H1 (cell line): ENCODE measurements around the gene AVPR1B. TPM values are rescaled to one million over a fixed set of nuclear protein-coding genes. Genes with fewer than 3 reads are reported as not detected.

ENCODE experiments used
- CTCF ChIA-PET: fragments of 300-600 bp; sonication (Branson Sonifier 250); formaldehyde crosslinking; loops from one replicate; lab custom pipeline; 2021; ENCODE audit not compliant: partially characterized antibody; lab: Charles Lee
- POLR2A ChIA-PET: fragments of 300-600 bp; sonication (Branson Sonifier 250); formaldehyde crosslinking; loops from one replicate; lab custom pipeline; 2021; ENCODE audit warnings: inconsistent platforms; ENCODE audit not compliant: partially characterized antibody; lab: Charles Lee
- DNase-seq, 2 experiments: peaks; one replicate each; pipeline versions ENCODE4 v3.0.0 to v3.0.0-alpha.2; 2010 to 2022; ENCODE audit warnings: low spot score in 2 of 2, low read depth in 1 of 2, mixed read lengths in 1 of 2
- FAIRE-seq: peaks from 2 replicates; lab custom pipeline; 2011; peaks lifted over from hg19 to GRCh38; lab: Jason Lieb, UNC
- H2AFZ ChIP-seq: 2 replicates; pipeline ENCODE4 v1.8.1; 2012; ENCODE audit warnings: low read length, inconsistent platforms
- H2AK5ac ChIP-seq: 2 replicates; pipeline ENCODE4 v1.6.1; 2013; ENCODE audit warnings: low read depth, low read length
- H2BK120ac ChIP-seq: replicated peaks from 2 replicates; pipeline ENCODE3; 2013; ENCODE audit warnings: low read depth, low read length, inconsistent platforms
- H2BK12ac ChIP-seq: 2 replicates; pipeline ENCODE4 v1.6.1; 2013; ENCODE audit warnings: low read depth, low read length
- H2BK15ac ChIP-seq: 2 replicates; pipeline ENCODE4 v1.6.1; 2013; ENCODE audit warnings: low read length
- H2BK20ac ChIP-seq: 2 replicates; pipeline ENCODE4 v1.6.1; 2013; ENCODE audit warnings: low read length
- H2BK5ac ChIP-seq: 2 replicates; pipeline ENCODE4 v1.6.1; 2013; ENCODE audit warnings: low read depth, low read length
- H3K14ac ChIP-seq: 2 replicates; pipeline ENCODE4 v1.6.1; 2013; ENCODE audit warnings: inconsistent platforms; ENCODE audit not compliant: insufficient read length
- H3K18ac ChIP-seq: 2 replicates; pipeline ENCODE4 v1.6.1; 2013; ENCODE audit warnings: low read length; ENCODE audit errors: extremely low read depth
- H3K23ac ChIP-seq: 2 replicates; pipeline ENCODE4 v1.6.1; 2013; ENCODE audit warnings: inconsistent platforms; ENCODE audit not compliant: insufficient read length
- H3K23me2 ChIP-seq: 2 replicates; pipeline ENCODE4 v1.6.1; 2013; ENCODE audit warnings: low read depth, low read length
- H3K27ac ChIP-seq: 2 replicates; pipeline ENCODE4 v1.6.1; 2011; ENCODE audit warnings: low read depth, low read length, inconsistent platforms
- H3K27me3 ChIP-seq, 4 experiments: replicated peaks in 1 of 4; 1 replicate in 1 of 4; 2 replicates in 3 of 4; pipeline versions ENCODE4 v1.6.1 to v1.8.1; 2011 to 2013; ENCODE audit warnings: low read length in 3 of 4, mild to moderate bottlenecking in 3 of 4, inconsistent platforms in 2 of 4, mixed read lengths in 2 of 4, moderate library complexity in 1 of 4; ENCODE audit not compliant: control insufficient read depth in 3 of 4, insufficient read depth in 3 of 4; ENCODE audit errors: extremely low read depth in 1 of 4
- H3K36me3 ChIP-seq, 4 experiments: 2 replicates each; pipeline versions ENCODE4 v1.6.1 to v1.8.1; 2011 to 2013; ENCODE audit warnings: mild to moderate bottlenecking in 4 of 4, low read length in 3 of 4, moderate library complexity in 2 of 4, control low read depth in 1 of 4, inconsistent platforms in 1 of 4; ENCODE audit not compliant: insufficient read depth in 4 of 4, control insufficient read depth in 2 of 4
- H3K4ac ChIP-seq: replicated peaks from 2 replicates; pipeline ENCODE3; 2013; ENCODE audit warnings: low read length, low read depth, mixed read lengths, inconsistent platforms; ENCODE audit not compliant: insufficient read length
- H3K4me1 ChIP-seq, 4 experiments: replicated peaks in 1 of 4; 1 replicate in 1 of 4; 2 replicates in 3 of 4; pipeline versions ENCODE4 v1.6.1 to v1.8.1; 2011 to 2013; ENCODE audit warnings: low read length in 3 of 4, inconsistent platforms in 2 of 4, mixed read lengths in 1 of 4; ENCODE audit not compliant: insufficient read depth in 4 of 4, control insufficient read depth in 3 of 4
- H3K4me2 ChIP-seq, 2 experiments: 2 replicates each; pipeline versions ENCODE4 v1.6.1 to v1.8.1; 2011 to 2013; ENCODE audit warnings: low read depth in 2 of 2, low read length in 2 of 2, control low read depth in 1 of 2, inconsistent platforms in 1 of 2, mild to moderate bottlenecking in 1 of 2; ENCODE audit not compliant: insufficient read depth in 1 of 2
- H3K4me3 ChIP-seq, 4 experiments: fragments of 200-600, 300-600 bp in 1 of 4; sonication (generic), shearing (Covaris generic), sonication (Bioruptor Twin) in 1 of 4; 2 replicates each; pipeline versions ENCODE4 v1.5.1 to v1.8.1; 2011 to 2016; ENCODE audit warnings: low read length in 4 of 4, low read depth in 3 of 4, control low read depth in 2 of 4, inconsistent platforms in 2 of 4, mild to moderate bottlenecking in 2 of 4, mixed read lengths in 1 of 4, moderate library complexity in 1 of 4; ENCODE audit not compliant: insufficient read depth in 2 of 4; ENCODE audit errors: extremely low read depth in 1 of 4
- H3K56ac ChIP-seq: replicated peaks from 2 replicates; pipeline ENCODE3; 2013; ENCODE audit warnings: low read depth, mild to moderate bottlenecking, mixed read lengths, low read length, inconsistent platforms; ENCODE audit not compliant: insufficient read length
- H3K79me1 ChIP-seq: 2 replicates; pipeline ENCODE4 v1.6.1; 2013; ENCODE audit warnings: low read depth, low read length, control low read depth
- H3K79me2 ChIP-seq, 2 experiments: 2 replicates each; pipeline versions ENCODE4 v1.6.1 to v1.8.1; 2012 to 2013; ENCODE audit warnings: low read length in 2 of 2, mild to moderate bottlenecking in 2 of 2, inconsistent platforms in 1 of 2; ENCODE audit not compliant: insufficient read depth in 2 of 2, control insufficient read depth in 1 of 2
- H3K9ac ChIP-seq, 4 experiments: replicated peaks in 1 of 4; 1 replicate in 1 of 4; 2 replicates in 3 of 4; pipeline versions ENCODE4 v1.6.1 to v1.8.1; 2011 to 2013; ENCODE audit warnings: low read depth in 3 of 4, low read length in 3 of 4, control low read depth in 2 of 4, mild to moderate bottlenecking in 2 of 4, moderate library complexity in 2 of 4, inconsistent platforms in 1 of 4; ENCODE audit errors: extremely low read depth in 1 of 4
- H3K9me3 ChIP-seq, 2 experiments: 2 replicates each; pipeline versions ENCODE4 v1.6.1 to v1.8.1; 2012 to 2013; ENCODE audit warnings: mild to moderate bottlenecking in 2 of 2, moderate library complexity in 2 of 2, control low read depth in 1 of 2, inconsistent platforms in 1 of 2, low read depth in 1 of 2, low read length in 1 of 2, mixed read lengths in 1 of 2; ENCODE audit not compliant: insufficient read depth in 2 of 2
- H4K20me1 ChIP-seq, 2 experiments: replicated peaks in 1 of 2; 2 replicates each; pipeline versions ENCODE3 to v1.8.1; 2011 to 2013; ENCODE audit warnings: inconsistent platforms in 2 of 2, low read length in 2 of 2, mild to moderate bottlenecking in 1 of 2; ENCODE audit not compliant: insufficient read depth in 2 of 2, control insufficient read depth in 1 of 2
- H4K5ac ChIP-seq: 2 replicates; pipeline ENCODE4 v1.6.1; 2013; ENCODE audit warnings: low read length, low read depth, mixed read lengths, inconsistent platforms; ENCODE audit not compliant: insufficient read length
- H4K8ac ChIP-seq: 2 replicates; pipeline ENCODE4 v1.8.0; 2013; ENCODE audit warnings: mild to moderate bottlenecking, moderate library complexity, low read length, inconsistent platforms; ENCODE audit not compliant: insufficient read depth; ENCODE audit errors: extremely low read depth
- H4K91ac ChIP-seq: replicated peaks from 2 replicates; pipeline ENCODE3; 2013; ENCODE audit warnings: low read length, mixed read lengths, inconsistent platforms; ENCODE audit not compliant: insufficient read length
- ASH2L ChIP-seq: fragments of 200-600, 300-600 bp; sonication (generic); IDR thresholded peaks from one replicate; pipeline ENCODE4 v1.7.1; 2017; ENCODE audit warnings: low read length
- CREB1 ChIP-seq: IDR thresholded peaks from 2 replicates; pipeline ENCODE4 v1.6.1; 2012; ENCODE audit warnings: inconsistent platforms
- CTBP2 ChIP-seq: IDR thresholded peaks from 2 replicates; pipeline ENCODE4 v1.7.0; 2011; ENCODE audit warnings: borderline replicate concordance, mild to moderate bottlenecking, moderate library complexity, mixed read lengths, low read length; ENCODE audit not compliant: insufficient read depth, insufficient read length
- RAD21 ChIP-seq, 2 experiments: IDR thresholded peaks in 1 of 2; conservative IDR thresholded peaks in 1 of 2; 2 replicates each; pipeline ENCODE4 v1.6.1; 2011; ENCODE audit warnings: low read depth in 2 of 2, low read length in 2 of 2, improper control_type of control experiment in 1 of 2, inconsistent platforms in 1 of 2, mild to moderate bottlenecking in 1 of 2, moderate library complexity in 1 of 2
- RFX5 ChIP-seq: IDR thresholded peaks from 2 replicates; pipeline ENCODE4 v1.6.1; 2011; ENCODE audit warnings: low read depth, low read length, improper control_type of control experiment, borderline replicate concordance
- SIN3A ChIP-seq, 2 experiments: IDR thresholded peaks in 1 of 2; conservative IDR thresholded peaks in 1 of 2; 2 replicates each; pipeline ENCODE4 v1.6.1; 2011 to 2012; ENCODE audit warnings: low read length in 2 of 2, improper control_type of control experiment in 1 of 2, low read depth in 1 of 2, mild to moderate bottlenecking in 1 of 2
- SIX5 ChIP-seq: IDR thresholded peaks from 2 replicates; pipeline ENCODE4 v1.6.1; 2011; ENCODE audit warnings: mild to moderate bottlenecking, low read depth, low read length
- WGBS, 2 experiments: shearing (Covaris generic) in 1 of 2; methylation state at CpG; one replicate each; pipeline versions ENCODE4 v1.1.6 to v1.1.7; 2013 to 2015; ENCODE audit warnings: low lambda C conversion rate in 2 of 2, mixed read lengths in 2 of 2, inconsistent platforms in 1 of 2, low coverage in 1 of 2, missing lambda C conversion rate in 1 of 2; ENCODE audit not compliant: insufficient replicate concordance in 2 of 2, insufficient coverage in 1 of 2, insufficient read length in 1 of 2; ENCODE audit errors: extremely low coverage in 1 of 2, missing lambda C conversion rate in 1 of 2; 5-methylcytosine and 5-hydroxymethylcytosine counted together
- polyA plus RNA-seq, 7 experiments: library from polyadenylated mRNA; depleted of rRNA in 3 of 7; stranded (reverse) in 5 of 7; unstranded in 2 of 7; fragments of >200 nt in 5 of 7; fragments of 200-250 nt in 2 of 7; gene quantifications; 1 replicate in 5 of 7; 2 replicates in 1 of 7; 4 replicates in 1 of 7; pipeline versions ENCODE4 v1.2.1 to v1.2.3, GENCODE V29; 2011 to 2013; ENCODE audit warnings: missing spikeins in 2 of 7, mixed read lengths in 2 of 7
- total RNA-seq: library from RNA; stranded (reverse); fragmentation: NEBNext Ultra II Directional; extraction: Animal tissue kit (Norgen Biotek cat#: 25700); gene quantifications from 2 replicates; pipeline ENCODE4 v1.2.1, GENCODE V29; 2021
- TF ChIP-seq, protein P1 (sequence below), 3 experiments: IDR thresholded peaks; 1 replicate in 2 of 3; 2 replicates in 1 of 3; pipeline versions ENCODE4 v1.5.1 to v1.6.1; 2011; ENCODE audit warnings: low read length in 3 of 3, mild to moderate bottlenecking in 3 of 3, inconsistent platforms in 2 of 3, low read depth in 1 of 3, moderate library complexity in 1 of 3; ENCODE audit not compliant: insufficient read depth in 1 of 3; ENCODE audit errors: control extremely low read depth in 1 of 3

AVPR1B gene
- total and polyA plus RNA-seq, 2 of the 8 experiments (the other 6 are each of a cell fraction or from before 2014, with no cell fraction given) = 0.29 to 0.50 TPM

DNA sequence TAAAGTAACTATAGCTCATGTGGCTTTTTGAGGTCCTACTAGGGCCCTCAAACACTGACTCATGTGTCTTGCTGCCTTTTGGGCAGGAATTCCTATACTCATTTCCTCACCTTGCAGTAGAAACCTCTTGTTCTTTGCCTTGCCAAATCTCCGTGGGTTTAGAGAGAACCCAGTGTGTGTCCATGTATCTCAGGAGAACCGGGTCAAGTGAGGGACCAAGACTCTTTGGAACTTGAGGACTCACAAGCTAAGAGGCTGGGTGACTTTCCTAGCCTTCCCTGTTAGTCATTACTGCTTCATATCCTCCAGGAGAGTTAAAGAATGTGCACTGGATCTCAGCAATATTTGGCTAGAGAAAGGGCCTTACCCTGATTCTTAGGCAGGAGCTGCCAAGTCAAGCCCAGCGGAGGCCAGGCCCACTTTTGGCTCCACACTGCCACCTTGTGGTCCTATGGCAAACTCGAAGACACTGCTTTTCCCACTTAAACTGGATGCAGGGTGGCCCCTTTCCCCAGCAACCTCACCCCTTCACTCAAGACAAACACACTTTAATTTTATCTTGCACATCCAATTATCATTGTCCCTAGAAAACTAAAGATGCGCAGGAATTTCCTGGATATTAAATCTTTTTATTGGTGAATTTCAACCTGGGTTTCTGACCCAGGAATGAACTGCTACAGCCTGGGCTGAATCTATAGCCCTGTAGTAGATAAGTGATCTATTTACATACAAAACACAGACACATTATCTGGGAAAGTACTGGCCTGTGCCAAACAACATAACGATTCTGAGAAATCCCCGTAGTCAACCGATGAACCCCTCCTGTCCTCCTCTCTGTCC is 10.6 kb downstream of the AVPR1B start:
- no peak overlapping the region for H4K8ac ChIP-seq
- no peaks in the 10 kb centered on the region for H3K79me2 ChIP-seq
- 55% methylated on average over 8 of the region's 8 CpGs; no CpG with 5 or more reads in 1 of the 2 experiments for WGBS, 2 experiments
- H2BK5ac ChIP-seq = no peak overlapping the region
- H4K20me1 ChIP-seq = no peaks in the 10 kb centered on the region
- H3K4ac ChIP-seq = no peak overlapping the region
- H2AK5ac ChIP-seq = no peak overlapping the region
- no peak overlapping the region for H4K91ac ChIP-seq
- H3K9me3 ChIP-seq = no peaks in the 10 kb centered on the region
- POLR2A ChIA-PET = interaction anchor here (1.3 kb wide), 1 partner anchor 120 kb away, joined by 3 read pairs; no protein-coding TSS in a partner anchor
- no peak overlapping the region for H2BK20ac ChIP-seq
- H3K4me1 ChIP-seq = no peaks in the 10 kb centered on the region
- no peak overlapping the region for H3K4me2 ChIP-seq
- no peaks in the 10 kb centered on the region for H3K27me3 ChIP-seq
- peak; percentile 73 for FAIRE-seq
- no peak overlapping the region; the same call in 1 of the 2 replicates for H2BK12ac ChIP-seq
- no peak overlapping the region for H3K56ac ChIP-seq
- H3K18ac ChIP-seq = no peak overlapping the region
- no peak overlapping the region for H2BK120ac ChIP-seq
- H3K14ac ChIP-seq = no peak overlapping the region
- no peak overlapping the region for H3K27ac ChIP-seq
- 0 out of 2 replicates have a peak overlapping the region, but pooled peaks have one; percentile 53 for H2BK15ac ChIP-seq
- CTCF ChIA-PET = interaction anchor here (0.6 to 16.5 kb wide), 29 partner anchors 9 to 314 kb away, joined by 3 to 262 read pairs (median 5); partner anchors contain the start of genes CTSE and RAB7B
- H3K23ac ChIP-seq = no peak overlapping the region
- no peak overlapping the region; a peak in 1 of 7 replicates for H3K9ac ChIP-seq
- H3K79me1 ChIP-seq = no peaks in the 10 kb centered on the region
- H3K4me3 ChIP-seq = no peak overlapping the region
- DNase-seq = peak; percentile 47 to 91
- H2AFZ ChIP-seq = peak overlapping the region; percentile 89
- H3K23me2 ChIP-seq = no peaks in the 10 kb centered on the region
- H3K36me3 ChIP-seq = no peaks in the 10 kb centered on the region
- no peak overlapping the region for H4K5ac ChIP-seq
- TF ChIP-seq RAD21 (IDR thresholded peaks at IDR 0.05 in 1 of 2, conservative IDR thresholded peaks at IDR 0.05 in 1 of 2; ENCODE audit: low read depth in 2 of 2, low read length in 2 of 2) = peak; percentile 93 to 96
- TF ChIP-seq, protein P1, sequence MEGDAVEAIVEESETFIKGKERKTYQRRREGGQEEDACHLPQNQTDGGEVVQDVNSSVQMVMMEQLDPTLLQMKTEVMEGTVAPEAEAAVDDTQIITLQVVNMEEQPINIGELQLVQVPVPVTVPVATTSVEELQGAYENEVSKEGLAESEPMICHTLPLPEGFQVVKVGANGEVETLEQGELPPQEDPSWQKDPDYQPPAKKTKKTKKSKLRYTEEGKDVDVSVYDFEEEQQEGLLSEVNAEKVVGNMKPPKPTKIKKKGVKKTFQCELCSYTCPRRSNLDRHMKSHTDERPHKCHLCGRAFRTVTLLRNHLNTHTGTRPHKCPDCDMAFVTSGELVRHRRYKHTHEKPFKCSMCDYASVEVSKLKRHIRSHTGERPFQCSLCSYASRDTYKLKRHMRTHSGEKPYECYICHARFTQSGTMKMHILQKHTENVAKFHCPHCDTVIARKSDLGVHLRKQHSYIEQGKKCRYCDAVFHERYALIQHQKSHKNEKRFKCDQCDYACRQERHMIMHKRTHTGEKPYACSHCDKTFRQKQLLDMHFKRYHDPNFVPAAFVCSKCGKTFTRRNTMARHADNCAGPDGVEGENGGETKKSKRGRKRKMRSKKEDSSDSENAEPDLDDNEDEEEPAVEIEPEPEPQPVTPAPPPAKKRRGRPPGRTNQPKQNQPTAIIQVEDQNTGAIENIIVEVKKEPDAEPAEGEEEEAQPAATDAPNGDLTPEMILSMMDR (IDR thresholded peaks at IDR 0.05; ENCODE audit: control extremely low read depth in 1 of 3, insufficient read depth in 1 of 3, low read depth in 1 of 3, low read length in 3 of 3) = peak; percentile 92 to 95 (median 93)
- TF ChIP-seq CREB1 = no peak
- TF ChIP-seq SIX5 = no peak
- no peak for TF ChIP-seq CTBP2
- TF ChIP-seq SIN3A (conservative IDR thresholded peaks at IDR 0.05 in 1 of 2, IDR thresholded peaks at IDR 0.05 in 1 of 2; ENCODE audit: low read depth in 1 of 2, low read length in 2 of 2) = no peak
- no peak for TF ChIP-seq RFX5
- TF ChIP-seq ASH2L = no peak
